ENCODE measurements around the gene CDKN1A. TPM values are rescaled to one million over a fixed set of nuclear protein-coding genes. Genes with fewer than 3 reads are reported as not detected.

Gene CDKN1A
- total RNA-seq, 1 donor from 2014 or later = 34.2 TPM

DNA sequence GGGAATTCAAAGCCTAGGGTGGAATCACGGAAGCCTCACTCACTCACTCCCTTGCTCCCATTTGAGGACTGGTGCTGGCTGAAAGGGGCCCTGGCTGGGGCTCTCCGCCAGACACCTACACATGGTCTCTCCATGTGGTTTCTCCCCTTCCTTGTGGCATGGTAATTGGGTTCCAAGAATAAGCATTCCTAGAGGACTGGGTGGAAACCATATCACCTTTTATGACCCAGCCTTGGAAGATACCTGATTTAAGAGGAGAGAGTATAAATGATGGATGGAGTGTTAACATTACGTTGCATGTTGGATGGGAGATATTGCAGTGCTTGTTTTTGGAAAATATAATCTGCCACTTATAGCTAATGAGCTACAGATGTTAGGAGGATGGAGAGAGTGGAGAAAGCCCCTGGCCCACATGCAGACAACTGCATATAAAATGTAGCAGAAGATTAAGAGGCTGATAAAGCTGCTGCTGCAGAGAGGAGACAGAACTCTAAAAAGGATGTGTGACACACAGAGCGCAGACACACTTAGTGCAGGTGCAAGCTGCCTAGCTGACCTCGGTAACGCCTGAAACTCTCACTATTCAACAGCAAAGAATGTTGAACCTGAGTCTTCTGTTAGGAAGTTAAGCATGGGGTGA, 23.3 kb upstream of the CDKN1A start:
- no peak for DNase-seq (ENCODE audit: low spot score)

DNA sequence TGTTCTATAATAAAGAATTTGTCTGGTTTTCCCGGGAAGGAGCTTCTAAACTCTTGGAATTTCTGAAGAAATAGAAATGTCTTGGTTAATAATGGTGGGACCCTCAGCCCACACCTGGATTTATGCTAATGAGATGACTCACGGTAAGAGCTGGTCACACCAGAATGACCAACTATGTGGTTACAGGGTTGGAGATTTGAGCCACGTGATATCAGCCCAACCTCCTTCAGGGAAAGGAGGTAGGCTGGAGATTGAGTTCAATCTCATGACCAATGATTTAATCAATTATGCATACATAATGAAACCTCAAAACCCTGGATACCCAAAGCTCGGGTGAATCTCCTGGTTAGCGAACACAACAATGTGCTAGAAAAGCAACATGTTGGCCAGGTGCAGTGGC, 22.1 kb upstream of the CDKN1A start:
- no peak for DNase-seq (ENCODE audit: low spot score)

DNA sequence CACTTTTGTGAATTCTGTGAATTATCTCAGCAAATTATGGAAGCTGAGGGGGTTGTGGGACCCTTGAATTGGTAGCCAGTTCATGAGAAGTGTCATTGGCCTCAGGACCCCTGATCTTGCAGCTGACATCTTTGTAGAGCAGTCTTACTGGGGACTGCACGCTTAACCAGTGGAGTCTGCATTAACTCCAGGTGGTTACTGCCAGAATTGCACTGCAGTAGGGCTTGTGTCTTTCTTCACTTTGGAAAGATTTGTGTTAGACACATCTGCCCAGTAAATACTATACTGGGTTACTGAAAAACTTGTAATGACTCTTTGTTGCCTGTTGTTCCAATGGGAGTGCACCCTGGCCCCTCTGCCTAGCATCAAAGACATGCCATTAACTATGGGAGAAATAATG, 21.2 kb upstream of the CDKN1A start:
- DNase-seq (ENCODE audit: low spot score) = no peak

DNA sequence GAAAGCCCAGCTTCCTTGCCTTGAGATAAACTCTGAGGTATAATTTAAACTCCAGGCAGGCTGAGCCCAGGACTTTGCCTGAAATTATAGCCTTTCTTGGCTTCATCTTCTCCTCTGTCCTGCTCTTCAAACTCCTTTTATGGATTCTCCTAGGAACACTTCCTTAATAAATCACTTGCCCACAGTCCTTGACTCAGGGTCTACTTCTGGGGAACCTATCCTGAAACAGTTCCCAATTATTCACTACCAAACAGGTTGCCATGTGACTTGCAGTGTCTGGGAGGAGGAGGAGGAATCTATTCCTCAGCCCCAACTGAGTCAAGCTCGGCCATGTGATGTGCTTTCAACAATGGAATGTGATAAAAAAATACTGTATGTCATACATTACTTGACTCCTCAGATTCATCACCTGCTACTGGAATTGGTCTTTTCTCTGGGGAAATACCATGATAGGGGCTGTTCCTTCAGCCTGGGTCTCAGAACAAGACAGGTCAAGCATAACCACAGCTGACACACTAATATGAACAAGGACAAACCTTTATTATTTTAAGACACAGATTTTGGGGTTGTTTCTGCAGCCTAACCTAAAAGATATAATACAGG, 20.5 kb upstream of the CDKN1A start:
- no peak for DNase-seq (ENCODE audit: low spot score)

DNA sequence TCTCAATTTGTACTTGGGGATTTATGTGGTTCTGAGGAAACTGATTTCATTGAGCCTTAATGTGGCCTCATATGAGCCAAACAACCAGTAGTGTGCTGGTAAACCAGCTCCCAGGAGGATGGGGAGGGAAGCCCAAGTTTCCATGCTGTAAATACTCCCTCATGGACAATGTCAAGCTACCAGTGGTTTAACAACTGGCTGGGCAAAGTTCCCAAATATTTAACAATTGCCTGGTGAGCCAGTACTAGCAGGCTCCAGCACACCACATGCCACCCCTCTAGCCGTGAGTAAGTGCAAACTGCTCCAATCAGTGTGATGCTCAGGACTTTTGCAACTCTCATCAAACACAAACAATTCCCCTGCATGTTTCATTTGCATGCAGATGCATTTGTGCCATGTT, 19.2 kb upstream of the CDKN1A start:
- DNase-seq (ENCODE audit: low spot score) = no peak

DNA sequence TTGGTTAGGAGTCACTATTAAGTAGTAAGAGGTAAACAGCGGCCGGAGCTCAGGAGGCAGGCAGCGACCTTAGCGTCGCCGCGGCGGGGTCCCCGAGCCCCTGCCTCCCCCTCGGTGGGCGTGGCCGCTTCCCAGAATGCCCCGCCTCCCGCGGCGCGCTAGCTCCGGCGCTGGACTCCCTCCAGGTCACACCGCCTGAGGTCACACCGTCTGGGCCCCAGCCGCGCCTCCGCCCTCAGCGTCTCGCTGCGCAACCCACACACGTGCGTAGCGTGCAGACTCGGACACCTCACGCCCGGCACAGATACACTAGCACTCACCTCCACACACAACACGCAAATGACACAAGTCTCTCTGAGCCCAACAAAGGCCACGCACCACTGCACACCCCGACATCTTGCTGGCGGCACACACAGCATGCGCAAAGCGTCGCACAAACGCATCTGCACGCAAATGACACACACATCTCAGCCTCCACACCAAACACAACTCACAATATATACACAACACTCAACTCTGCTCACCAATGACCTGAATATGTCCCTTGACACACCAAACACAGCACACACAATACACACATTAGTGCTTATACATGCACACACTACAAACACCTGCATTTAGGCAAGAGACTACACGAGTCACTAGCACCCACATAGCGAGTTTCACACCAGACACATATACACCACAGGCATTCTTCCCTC, 17.6 kb upstream of the CDKN1A start:
- DNase-seq (ENCODE audit: low spot score) = no peak

DNA sequence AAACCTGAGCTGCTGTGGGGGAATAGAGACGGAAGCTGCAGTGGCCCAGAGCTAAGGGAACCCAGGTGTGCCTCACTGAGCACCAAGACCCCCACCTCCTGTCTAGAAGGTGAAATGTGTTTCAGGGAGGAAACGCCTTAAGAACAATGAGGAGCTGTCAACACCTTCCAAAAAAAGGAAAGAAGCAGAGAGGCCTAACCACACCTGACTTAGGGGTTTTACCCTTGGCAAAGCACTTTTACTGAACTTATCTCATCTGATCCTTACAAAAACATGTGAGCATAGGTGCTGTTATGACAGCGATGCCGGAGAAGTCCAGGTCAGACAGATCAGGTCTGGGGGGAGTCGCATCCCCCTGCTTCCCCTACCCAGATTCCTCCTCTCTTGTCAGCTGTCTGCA, 16.1 kb upstream of the CDKN1A start:
- no peak for DNase-seq (ENCODE audit: low spot score)

DNA sequence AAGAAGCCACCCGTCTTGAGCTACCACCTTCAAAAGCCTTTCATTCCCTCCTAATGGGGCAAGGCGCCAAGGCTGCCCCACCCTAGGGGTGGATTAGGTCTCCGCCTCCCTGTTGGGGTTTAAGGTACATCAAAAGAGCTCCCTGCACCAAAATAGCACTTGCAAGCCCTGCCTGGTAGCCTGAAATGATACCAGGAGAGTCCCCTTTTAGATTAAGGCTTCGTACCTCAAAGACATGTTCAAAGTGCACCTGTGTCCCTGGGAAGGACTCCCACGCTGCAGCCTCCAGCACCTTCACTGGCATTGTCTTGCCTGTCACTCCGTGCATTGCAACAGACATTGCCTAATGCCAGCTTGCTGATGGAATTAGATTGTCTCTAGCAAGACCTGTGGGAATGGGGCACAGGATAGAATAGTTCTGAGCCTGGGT, 15.7 kb upstream of the CDKN1A start:
- DNase-seq (ENCODE audit: low spot score) = no peak

DNA sequence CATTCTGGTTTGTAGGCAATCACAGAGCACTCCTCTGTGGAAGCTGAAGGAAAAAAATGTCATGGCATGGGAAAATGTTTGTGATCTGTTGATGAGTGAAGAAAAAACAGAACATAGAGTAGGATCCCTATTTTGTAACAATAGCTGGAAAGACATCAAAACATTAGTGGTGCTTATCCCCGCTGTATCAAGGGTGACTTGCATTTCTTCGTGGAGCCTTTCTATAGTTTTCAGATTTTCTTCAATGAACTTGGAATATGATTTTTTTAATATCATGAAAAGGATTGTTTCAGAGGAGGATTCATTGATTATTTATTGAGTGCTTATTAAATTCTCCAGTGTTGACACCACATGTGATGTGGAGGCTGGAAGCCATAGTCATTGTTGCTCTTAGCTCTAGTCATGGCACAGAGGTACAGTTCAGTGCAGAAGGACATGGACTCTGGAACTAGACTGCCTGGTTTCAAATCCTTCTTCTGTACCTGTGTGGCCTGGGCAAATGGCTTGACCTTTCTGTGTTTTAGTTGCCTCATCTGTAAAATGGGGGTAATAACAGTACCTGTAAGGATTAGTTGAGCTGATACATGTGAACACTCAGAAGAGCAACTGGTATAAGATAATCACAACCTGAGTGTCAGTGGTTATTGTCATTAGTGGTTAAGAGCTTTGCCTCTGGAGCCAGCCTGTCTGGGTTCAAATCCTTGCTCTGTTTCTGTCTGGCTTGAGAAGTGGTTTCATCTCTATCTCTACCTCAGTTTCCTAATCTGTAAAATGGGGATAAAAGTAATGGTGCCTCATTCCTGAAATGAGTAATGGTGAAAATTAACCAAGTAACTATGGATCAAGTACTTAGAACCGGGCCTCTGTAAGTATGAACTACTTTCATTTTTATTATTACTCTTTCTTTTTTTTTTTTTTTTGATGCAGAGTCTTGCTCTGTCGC, 14.7 kb upstream of the CDKN1A start:
- DNase-seq (ENCODE audit: low spot score) = no peak

DNA sequence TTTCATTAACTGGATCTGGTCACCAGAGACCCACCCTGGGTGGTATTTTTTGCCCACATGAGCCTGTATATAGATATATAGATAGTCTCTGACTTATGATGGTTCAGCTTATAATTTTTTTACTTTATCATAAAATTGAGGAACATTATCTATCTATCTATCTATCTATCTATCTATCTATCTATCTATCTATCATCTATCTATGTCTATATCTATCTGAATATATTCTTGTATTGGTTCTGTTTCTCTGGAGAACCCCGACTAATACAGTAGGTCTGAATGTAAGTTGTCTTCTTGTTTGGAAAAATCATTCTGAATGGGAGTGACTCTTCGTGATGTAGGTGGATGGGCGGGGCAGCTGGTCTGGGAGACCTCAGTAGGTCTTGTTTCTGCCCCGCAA, 13.3 kb upstream of the CDKN1A start:
- no peak for DNase-seq (ENCODE audit: low spot score)

DNA sequence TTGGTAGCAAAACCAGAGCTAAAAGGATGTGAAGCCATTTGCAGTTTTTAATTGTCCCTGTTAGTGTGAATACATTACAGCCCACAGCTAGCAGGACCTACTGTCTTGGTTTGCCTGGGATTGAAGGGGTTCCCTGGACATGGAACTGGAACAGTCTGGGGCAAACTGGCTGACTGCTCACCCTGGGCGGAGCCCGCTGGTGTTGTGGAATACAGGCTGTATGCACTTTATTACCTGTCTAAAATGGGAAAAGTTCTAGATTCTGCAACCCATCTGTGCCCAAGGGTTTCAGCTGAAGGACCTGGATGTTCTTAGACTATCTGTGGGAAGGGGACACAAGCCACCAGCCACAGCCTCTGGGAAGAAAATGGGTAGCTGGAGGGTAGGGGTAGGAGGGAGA, 12.2 kb upstream of the CDKN1A start:
- DNase-seq (ENCODE audit: low spot score) = no peak

DNA sequence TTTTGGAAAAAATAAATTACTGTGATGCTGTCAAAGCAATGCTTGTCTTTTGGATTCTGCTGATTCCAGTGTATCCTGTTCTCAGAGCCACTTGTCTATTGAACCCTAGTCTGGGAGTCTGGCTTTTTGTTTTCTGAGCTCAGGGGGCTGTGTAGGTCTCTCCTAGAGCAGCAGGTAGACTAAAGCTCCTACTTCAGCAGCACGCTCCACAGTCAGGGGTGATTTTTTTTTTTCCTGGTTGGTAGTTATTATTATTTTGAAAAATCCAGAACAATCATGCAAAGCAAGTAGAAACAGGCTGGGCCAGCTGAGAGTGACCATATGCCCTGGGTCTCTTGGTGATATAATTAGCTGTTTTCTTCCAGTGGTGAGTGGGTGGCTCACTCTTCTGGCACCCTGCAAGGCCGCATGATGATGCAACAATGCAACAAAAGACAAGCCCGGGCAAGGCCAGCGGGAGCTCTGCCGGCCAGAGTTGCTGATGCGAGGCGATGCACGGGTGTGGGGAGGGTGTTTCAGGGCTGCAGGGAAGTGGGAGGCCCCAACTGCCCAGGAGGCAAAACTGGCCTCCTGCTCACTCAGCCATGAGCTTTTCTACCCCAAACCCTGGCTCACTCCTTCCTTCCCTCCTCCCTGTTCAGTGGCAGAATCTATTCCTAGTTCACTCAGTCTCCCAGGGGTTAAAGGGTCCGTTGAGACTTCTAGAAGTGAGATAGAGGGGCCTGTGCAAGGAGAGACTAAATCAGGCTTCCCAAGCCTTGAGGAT, 11.5 kb upstream of the CDKN1A start:
- peak; percentile 71 for DNase-seq (ENCODE audit: low spot score)

DNA sequence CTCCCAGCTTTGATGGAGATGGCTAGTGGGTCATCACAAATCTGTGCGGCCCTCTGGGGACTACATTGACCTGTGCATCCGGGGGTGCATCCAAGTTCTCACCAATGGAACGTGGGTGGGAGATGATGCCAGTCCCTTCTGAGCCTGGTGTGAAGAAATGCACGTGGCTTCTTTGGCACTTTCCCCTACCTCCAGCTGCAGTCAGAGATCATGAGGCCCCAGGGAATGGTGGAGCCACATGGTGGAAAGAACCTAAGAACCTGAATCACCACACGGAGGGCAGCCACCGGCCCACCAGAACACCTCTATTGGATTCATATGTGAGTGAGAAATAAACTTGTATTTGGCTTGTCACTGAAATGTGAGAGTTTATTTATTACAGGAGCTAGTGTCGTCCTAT, 9.9 kb upstream of the CDKN1A start:
- DNase-seq (ENCODE audit: low spot score) = no peak

DNA sequence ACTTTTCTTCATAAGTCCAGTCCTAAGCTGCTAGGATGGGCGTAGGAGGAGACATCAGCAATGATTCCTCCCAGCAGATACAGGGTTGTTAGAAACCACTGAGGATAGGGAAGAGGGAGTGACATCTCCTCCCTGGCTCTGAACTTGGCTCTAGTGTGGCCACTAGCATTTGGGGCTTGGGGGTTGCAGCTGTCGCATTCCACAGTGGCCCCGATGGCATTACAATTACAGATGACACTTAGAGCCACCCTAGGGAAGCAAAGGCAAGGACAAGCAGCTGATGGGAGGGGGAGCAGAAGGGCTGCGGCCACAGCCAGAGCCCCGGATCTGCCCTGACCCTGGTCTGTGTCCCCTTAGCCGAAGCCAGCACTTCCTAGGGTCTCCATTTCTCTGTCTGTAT, 9.5 kb upstream of the CDKN1A start:
- no peak for DNase-seq (ENCODE audit: low spot score)

DNA sequence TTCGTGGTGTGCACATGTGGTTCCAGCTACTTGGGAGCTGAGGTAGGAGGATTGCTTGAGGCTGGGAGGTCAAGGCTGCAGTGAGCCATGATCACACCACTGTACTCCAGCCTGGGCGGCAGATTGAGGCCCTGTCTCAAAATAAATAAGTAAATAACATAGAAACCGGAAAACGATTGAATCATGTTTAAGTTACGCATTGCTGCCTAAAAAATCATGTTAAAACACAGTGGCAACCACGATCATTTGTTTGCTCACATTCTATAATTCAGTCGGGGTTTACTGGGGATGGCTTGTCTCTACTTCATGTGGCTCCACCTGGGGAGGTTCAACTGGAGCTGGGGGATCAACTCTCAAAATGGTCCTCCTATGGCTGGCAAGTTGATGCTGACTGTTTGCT, 8.2 kb upstream of the CDKN1A start:
- DNase-seq (ENCODE audit: low spot score) = no peak

DNA sequence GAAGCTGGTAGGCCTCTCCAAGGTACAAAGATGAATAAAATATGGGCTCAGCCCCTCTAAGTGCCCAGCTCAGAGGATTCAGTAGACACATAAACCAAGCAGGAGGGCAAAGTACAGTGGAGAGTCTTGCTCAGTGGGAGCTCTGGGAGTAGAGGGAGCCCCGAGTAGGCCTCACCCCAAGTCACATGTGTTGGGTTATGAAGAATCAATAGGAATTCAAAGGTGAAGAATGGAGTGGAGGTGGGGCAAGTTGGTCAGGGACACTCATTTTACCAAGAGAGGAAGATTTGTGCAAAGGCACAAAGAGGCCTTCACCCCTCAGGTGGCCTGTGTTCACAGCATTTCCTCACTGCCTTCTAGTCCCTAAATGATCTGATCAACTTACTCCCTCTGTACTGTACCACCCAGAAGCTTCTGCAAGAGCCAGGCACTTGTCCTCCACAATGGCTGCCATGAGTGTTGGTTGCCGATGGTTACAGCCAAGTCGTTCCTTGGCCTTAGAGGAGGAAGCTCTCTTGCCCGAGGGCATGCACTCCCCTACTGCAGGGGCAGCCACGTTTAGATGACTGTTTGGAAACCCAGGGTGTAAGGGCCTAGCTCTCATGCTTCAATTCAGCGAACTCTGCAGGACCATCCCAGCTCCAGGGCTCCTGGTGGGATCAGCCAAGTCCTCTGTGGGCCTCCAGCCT, 6.7 kb upstream of the CDKN1A start:
- DNase-seq (ENCODE audit: low spot score) = no peak

DNA sequence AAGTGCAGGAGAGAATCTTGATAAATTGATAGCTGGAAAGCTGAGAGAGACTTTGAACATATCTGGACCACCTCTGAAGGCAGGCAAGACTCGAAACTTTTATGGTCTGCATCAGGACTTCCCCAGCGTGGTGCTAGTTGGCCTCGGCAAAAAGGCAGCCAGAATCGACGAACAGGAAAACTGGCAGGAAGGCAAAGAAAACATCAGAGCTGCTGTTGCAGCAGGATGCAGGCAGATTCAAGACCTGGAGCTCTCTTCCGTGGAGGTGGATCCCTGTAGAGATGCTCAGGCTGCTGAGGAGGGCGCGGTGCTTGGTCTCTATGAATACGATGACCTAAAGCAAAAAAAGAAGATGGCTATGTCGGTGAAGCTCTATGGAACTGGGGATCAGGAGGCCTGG, 4.6 kb upstream of the CDKN1A start:
- DNase-seq (ENCODE audit: low spot score) = no peak

DNA sequence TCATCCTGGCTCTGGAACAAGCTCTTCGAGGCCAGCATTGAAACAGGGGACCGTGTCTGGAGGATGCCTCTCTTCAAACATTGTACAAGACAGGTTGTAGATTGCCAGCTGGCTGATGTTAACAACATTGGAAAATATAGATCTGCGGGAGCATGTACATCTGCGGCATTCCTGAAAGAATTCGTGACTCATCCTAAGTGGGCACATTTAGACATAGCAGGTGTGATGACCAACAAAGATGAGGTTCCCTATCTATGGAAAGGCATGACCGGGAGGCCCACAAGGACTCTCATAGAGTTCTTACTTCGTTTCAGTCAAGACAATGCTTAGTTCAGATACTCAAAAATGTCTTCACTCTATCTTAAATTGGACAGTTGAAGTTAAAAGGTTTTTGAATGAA, 3.6 kb upstream of the CDKN1A start:
- DNase-seq (ENCODE audit: low spot score) = no peak

DNA sequence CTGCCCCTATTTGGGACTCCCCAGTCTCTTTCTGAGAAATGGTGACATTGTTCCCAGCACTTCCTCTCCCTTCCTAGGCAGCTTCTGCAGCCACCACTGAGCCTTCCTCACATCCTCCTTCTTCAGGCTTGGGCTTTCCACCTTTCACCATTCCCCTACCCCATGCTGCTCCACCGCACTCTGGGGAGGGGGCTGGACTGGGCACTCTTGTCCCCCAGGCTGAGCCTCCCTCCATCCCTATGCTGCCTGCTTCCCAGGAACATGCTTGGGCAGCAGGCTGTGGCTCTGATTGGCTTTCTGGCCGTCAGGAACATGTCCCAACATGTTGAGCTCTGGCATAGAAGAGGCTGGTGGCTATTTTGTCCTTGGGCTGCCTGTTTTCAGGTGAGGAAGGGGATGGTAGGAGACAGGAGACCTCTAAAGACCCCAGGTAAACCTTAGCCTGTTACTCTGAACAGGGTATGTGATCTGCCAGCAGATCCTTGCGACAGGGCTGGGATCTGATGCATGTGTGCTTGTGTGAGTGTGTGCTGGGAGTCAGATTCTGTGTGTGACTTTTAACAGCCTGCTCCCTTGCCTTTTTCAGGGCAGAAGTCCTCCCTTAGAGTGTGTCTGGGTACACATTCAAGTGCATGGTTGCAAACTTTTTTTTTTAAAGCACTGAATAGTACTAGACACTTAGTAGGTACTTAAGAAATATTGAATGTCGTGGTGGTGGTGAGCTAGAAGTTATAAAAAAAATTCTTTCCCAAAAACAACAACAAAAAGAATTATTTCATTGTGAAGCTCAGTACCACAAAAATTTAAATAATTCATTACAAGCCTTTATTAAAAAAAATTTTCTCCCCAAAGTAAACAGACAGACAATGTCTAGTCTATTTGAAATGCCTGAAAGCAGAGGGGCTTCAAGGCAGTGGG, 2.1 kb upstream of the CDKN1A start:
- no peak for DNase-seq (ENCODE audit: low spot score)
